CD14-positive monocyte (primary cell): ENCODE measurements around the gene SERPINA1. TPM values are rescaled to one million over a fixed set of nuclear protein-coding genes. Genes with fewer than 3 reads are reported as not detected.
A peak's percentile ranks its signal among the peaks of the same experiment; 100 is the strongest.

Experiments
- DNase-seq, 3 donors: peaks; one replicate each; pipeline ENCODE4 v3.0.0-alpha.2; 2011 to 2022
- H2AFZ ChIP-seq: 2 replicates; pipeline ENCODE4 v1.6.0; 2012; ENCODE audit warnings: mild to moderate bottlenecking, low read depth, low read length, inconsistent platforms; ENCODE audit not compliant: insufficient read depth, poor library complexity, severe bottlenecking
- H3K27ac ChIP-seq, 2 donors: 1 replicate in 1 of 2; 2 replicates in 1 of 2; pipeline ENCODE4 v1.5.1; 2012 to 2013; ENCODE audit warnings: low read length in 2 of 2, control low read depth in 1 of 2, inconsistent platforms in 1 of 2, low read depth in 1 of 2, mild to moderate bottlenecking in 1 of 2
- H3K27me3 ChIP-seq, 2 donors: one replicate each; pipeline versions ENCODE4 v1.6.0 to v1.6.1; 2011 to 2013; ENCODE audit warnings: low read length in 2 of 2; ENCODE audit not compliant: control insufficient read depth in 2 of 2, insufficient read depth in 2 of 2
- H3K36me3 ChIP-seq, 2 donors: replicated peaks in 1 of 2; 1 replicate in 1 of 2; 2 replicates in 1 of 2; pipeline versions ENCODE4 v1.5.1 to v1.6.1; 2012 to 2013; ENCODE audit warnings: low read length in 2 of 2, control low read depth in 1 of 2, inconsistent platforms in 1 of 2, mild to moderate bottlenecking in 1 of 2; ENCODE audit not compliant: insufficient read depth in 2 of 2, control insufficient read depth in 1 of 2
- H3K4me1 ChIP-seq, 2 donors: 1 replicate in 1 of 2; 2 replicates in 1 of 2; pipeline versions ENCODE4 v1.5.1 to v1.6.1; 2012 to 2013; ENCODE audit warnings: low read length in 2 of 2, control low read depth in 1 of 2, inconsistent platforms in 1 of 2, mild to moderate bottlenecking in 1 of 2, moderate library complexity in 1 of 2; ENCODE audit not compliant: insufficient read depth in 2 of 2, control insufficient read depth in 1 of 2
- H3K4me2 ChIP-seq: replicated peaks from 2 replicates; pipeline ENCODE3; 2012; ENCODE audit warnings: low read length, moderate library complexity, mild to moderate bottlenecking; ENCODE audit not compliant: poor library complexity, severe bottlenecking; ENCODE audit errors: extremely low read depth
- H3K4me3 ChIP-seq, 3 experiments: fragments of 200-600 bp in 1 of 3; sonication (generic) in 1 of 3; replicated peaks in 1 of 3; 1 replicate in 2 of 3; 2 replicates in 1 of 3; pipeline ENCODE4 v1.5.1; 2011 to 2013; ENCODE audit warnings: low read length in 3 of 3, mild to moderate bottlenecking in 3 of 3, control low read depth in 2 of 3, low read depth in 2 of 3, inconsistent platforms in 1 of 3, moderate library complexity in 1 of 3
- H3K79me2 ChIP-seq: 2 replicates; pipeline ENCODE4 v1.6.0; 2012; ENCODE audit warnings: mild to moderate bottlenecking, control low read depth, inconsistent platforms, low read length, moderate library complexity; ENCODE audit not compliant: insufficient read depth
- H3K9ac ChIP-seq: 2 replicates; pipeline ENCODE4 v1.6.0; 2017; ENCODE audit warnings: low read length, mild to moderate bottlenecking; ENCODE audit not compliant: insufficient read depth, poor library complexity, severe bottlenecking
- H3K9me3 ChIP-seq, 2 donors: replicated peaks in 1 of 2; 1 replicate in 1 of 2; 2 replicates in 1 of 2; pipeline versions ENCODE4 v1.5.1 to v1.6.1; 2012 to 2013; ENCODE audit warnings: low read length in 2 of 2, control low read depth in 1 of 2; ENCODE audit not compliant: control insufficient read depth in 1 of 2, insufficient read depth in 1 of 2
- H4K20me1 ChIP-seq: 2 replicates; pipeline ENCODE4 v1.6.0; 2012; ENCODE audit warnings: mild to moderate bottlenecking, low read length, control low read depth, moderate library complexity; ENCODE audit not compliant: insufficient read depth
- H3K27ac Mint-ChIP-seq, 7 donors: one replicate each; pipeline ENCODE4 v1.8.0; 2020; ENCODE audit warnings: mild to moderate bottlenecking in 7 of 7, mixed read lengths in 7 of 7, moderate library complexity in 6 of 7, inconsistent platforms in 2 of 7
- H3K27me3 Mint-ChIP-seq, 3 donors: one replicate each; pipeline ENCODE4 v1.8.0; 2021 to 2022; ENCODE audit warnings: low read depth in 3 of 3, mild to moderate bottlenecking in 3 of 3, mixed read lengths in 3 of 3, moderate library complexity in 3 of 3, inconsistent platforms in 1 of 3
- H3K36me3 Mint-ChIP-seq, 2 donors: one replicate each; pipeline ENCODE4 v1.8.0; 2020; ENCODE audit warnings: mixed read lengths in 2 of 2, inconsistent platforms in 1 of 2, mild to moderate bottlenecking in 1 of 2
- H3K4me1 Mint-ChIP-seq: one replicate; pipeline ENCODE4 v1.8.0; 2020; ENCODE audit warnings: mild to moderate bottlenecking, mixed read lengths
- H3K4me3 Mint-ChIP-seq, 2 donors: one replicate each; pipeline ENCODE4 v1.8.0; 2020; ENCODE audit warnings: mild to moderate bottlenecking in 2 of 2, mixed read lengths in 2 of 2, moderate library complexity in 1 of 2
- H3K9me3 Mint-ChIP-seq, 7 donors: one replicate each; pipeline ENCODE4 v1.8.0; 2020 to 2022; ENCODE audit warnings: mixed read lengths in 7 of 7, mild to moderate bottlenecking in 6 of 7, moderate library complexity in 6 of 7, inconsistent platforms in 2 of 7
- WGBS: methylation state at CpG from one replicate; pipeline ENCODE4 v1.1.5; 2013; ENCODE audit warnings: missing lambda C conversion rate; ENCODE audit not compliant: insufficient coverage; 5-methylcytosine and 5-hydroxymethylcytosine counted together
- intact Hi-C, 2 donors: fragments of 100-400 bp; cut with micrococcal nuclease; formaldehyde crosslinking; loops; one replicate each; pipeline versions ENCODE4 v1.15.0 to v1.15.1; 2023
- polyA plus RNA-seq, 3 donors: library from polyadenylated mRNA; depleted of rRNA in 1 of 3; unstranded in 2 of 3; stranded (reverse) in 1 of 3; fragments of 300-500 nt in 2 of 3; fragments of >200 nt in 1 of 3; fragmentation: Illumina TruSeq in 2 of 3; gene quantifications; 1 replicate in 2 of 3; 2 replicates in 1 of 3; pipeline ENCODE4 v1.2.3, GENCODE V29; 2012 to 2021
- TF ChIP-seq, protein P1 (sequence below): fragments of 200-600 bp; IDR thresholded peaks from one replicate; pipeline ENCODE4 v1.8.0; 2022; ENCODE audit warnings: antibody characterized with exemption, mild to moderate bottlenecking

The SERPINA1 gene
- polyA plus RNA-seq, 3 donors = 1,278 to 2,075 (median 2,042) TPM

- Histone ChIP-seq H3K4me2 (no peak overlapping the region), H3K27me3 (no peaks in the 10 kb centered on the region), H2AFZ (no peak overlapping the region), H3K27ac (no peak overlapping the region), H3K9ac (no peak overlapping the region), H3K36me3 (no peaks in the 10 kb centered on the region), H3K4me1 (peaks cover 45 to 58% of the 10 kb centered on the region in 2 donors), H3K79me2 (peaks cover 3% of the 10 kb centered on the region), H3K9me3 (no peaks in the 10 kb centered on the region), H3K4me3 (no peak overlapping the region), H4K20me1 (no peaks in the 10 kb centered on the region)
- 94% methylated on average over 4 of the region's 5 CpGs for WGBS
- DNase-seq = no peak
- peaks cover 0 to 10% of the 10 kb centered on the region in 2 donors for H3K36me3 Mint-ChIP-seq
- intact Hi-C loops = no loop called here
- H3K27me3 Mint-ChIP-seq = peaks cover 0 to 1% (median 0%) of the 10 kb centered on the region in 3 donors
- H3K4me3 Mint-ChIP-seq = no peak overlapping the region
- TF ChIP-seq, protein P1, sequence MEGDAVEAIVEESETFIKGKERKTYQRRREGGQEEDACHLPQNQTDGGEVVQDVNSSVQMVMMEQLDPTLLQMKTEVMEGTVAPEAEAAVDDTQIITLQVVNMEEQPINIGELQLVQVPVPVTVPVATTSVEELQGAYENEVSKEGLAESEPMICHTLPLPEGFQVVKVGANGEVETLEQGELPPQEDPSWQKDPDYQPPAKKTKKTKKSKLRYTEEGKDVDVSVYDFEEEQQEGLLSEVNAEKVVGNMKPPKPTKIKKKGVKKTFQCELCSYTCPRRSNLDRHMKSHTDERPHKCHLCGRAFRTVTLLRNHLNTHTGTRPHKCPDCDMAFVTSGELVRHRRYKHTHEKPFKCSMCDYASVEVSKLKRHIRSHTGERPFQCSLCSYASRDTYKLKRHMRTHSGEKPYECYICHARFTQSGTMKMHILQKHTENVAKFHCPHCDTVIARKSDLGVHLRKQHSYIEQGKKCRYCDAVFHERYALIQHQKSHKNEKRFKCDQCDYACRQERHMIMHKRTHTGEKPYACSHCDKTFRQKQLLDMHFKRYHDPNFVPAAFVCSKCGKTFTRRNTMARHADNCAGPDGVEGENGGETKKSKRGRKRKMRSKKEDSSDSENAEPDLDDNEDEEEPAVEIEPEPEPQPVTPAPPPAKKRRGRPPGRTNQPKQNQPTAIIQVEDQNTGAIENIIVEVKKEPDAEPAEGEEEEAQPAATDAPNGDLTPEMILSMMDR = no peak
- peaks cover 0 to 3% (median 0%) of the 10 kb centered on the region in 7 donors for H3K9me3 Mint-ChIP-seq
- H3K27ac Mint-ChIP-seq = peak overlapping the region in 1 of 7 donors; percentile 5
- peaks cover 50% of the 10 kb centered on the region for H3K4me1 Mint-ChIP-seq
Measured at GRCh38 chr14:94398536-94398935, 10.1 kb upstream of the SERPINA1 start.

GRCh38 chr14:94398182-94398479, 9.7 kb upstream of the SERPINA1 start:
- Mint-ChIP-seq H3K27me3 (peaks cover 0 to 1% (median 0%) of the 10 kb centered on the region in 3 donors), H3K36me3 (peaks cover 0 to 11% of the 10 kb centered on the region in 2 donors), H3K4me1 (peaks cover 54% of the 10 kb centered on the region), H3K4me3 (no peak overlapping the region), H3K27ac (no peak overlapping the region), H3K9me3 (peaks cover 0 to 3% (median 0%) of the 10 kb centered on the region in 7 donors)
- Histone ChIP-seq H4K20me1 (no peaks in the 10 kb centered on the region), H3K9me3 (no peaks in the 10 kb centered on the region), H3K4me1 (peaks cover 45 to 58% of the 10 kb centered on the region in 2 donors), H3K36me3 (no peaks in the 10 kb centered on the region), H3K4me3 (no peak overlapping the region), H3K27me3 (no peaks in the 10 kb centered on the region), H3K79me2 (peaks cover 7% of the 10 kb centered on the region), H2AFZ (no peak overlapping the region), H3K4me2 (no peak overlapping the region), H3K9ac (no peak overlapping the region), H3K27ac (no peak overlapping the region)
- TF ChIP-seq, protein P1 = no peak
- no peak for DNase-seq
- intact Hi-C loops = no loop called here
- WGBS = 56% methylated on average over 4 of the region's 4 CpGs
